OCI-LY7 (cell line): ENCODE data around the gene DSCAM. TPM values are rescaled to one million over a fixed set of nuclear protein-coding genes. Genes with fewer than 3 reads are reported as not detected.

Source experiments
- BruUV-seq: library from RNA; stranded (reverse); fragments of 400-500 nt; replicated peaks from 2 replicates; lab custom pipeline; 2021; lab: Mats Ljungman, UMichigan
- CTCF ChIA-PET: fragments of 300-600 bp; sonication (Branson Sonifier 250); formaldehyde crosslinking; loops from one replicate; lab custom pipeline; 2022; ENCODE audit warnings: antibody characterized with exemption; ENCODE audit not compliant: unreplicated experiment; lab: Charles Lee
- POLR2A ChIA-PET: fragments of 300-600 bp; sonication (Branson Sonifier 250); formaldehyde crosslinking; loops from one replicate; lab custom pipeline; 2022; ENCODE audit warnings: antibody characterized with exemption; lab: Charles Lee
- DNase-seq: peaks from one replicate; pipeline ENCODE4 v3.0.0-alpha.2; 2015; ENCODE audit warnings: low spot score
- H2AFZ ChIP-seq: fragments of 200-600 bp; sonication (generic), shearing (Covaris generic); 2 replicates; pipeline ENCODE4 v1.6.1; 2014; ENCODE audit warnings: mild to moderate bottlenecking, antibody characterized with exemption, low read length, moderate library complexity
- H3K27ac ChIP-seq: fragments of 200-600 bp; sonication (generic); 2 replicates; pipeline ENCODE4 v1.5.1; 2014; ENCODE audit warnings: mixed run types, low read depth, mild to moderate bottlenecking, moderate library complexity, low read length, inconsistent platforms; ENCODE audit not compliant: poor library complexity, severe bottlenecking
- H3K36me3 ChIP-seq: fragments of 200-600 bp; sonication (generic); 2 replicates; pipeline ENCODE4 v1.6.1; 2014; ENCODE audit warnings: mild to moderate bottlenecking, antibody characterized with exemption, low read length, moderate library complexity, mixed read lengths; ENCODE audit not compliant: insufficient read depth
- H3K4me1 ChIP-seq: fragments of 200-600 bp; sonication (generic); 2 replicates; pipeline ENCODE4 v1.5.1; 2014; ENCODE audit warnings: mild to moderate bottlenecking, low read length; ENCODE audit not compliant: insufficient read depth, poor library complexity, severe bottlenecking
- H3K4me2 ChIP-seq: fragments of 200-600 bp; sonication (generic); 2 replicates; pipeline ENCODE4 v1.6.1; 2014; ENCODE audit warnings: mild to moderate bottlenecking, low read length
- H3K4me3 ChIP-seq: fragments of 200-600 bp; sonication (generic); 2 replicates; pipeline ENCODE4 v1.5.1; 2014; ENCODE audit warnings: mild to moderate bottlenecking, low read depth, low read length; ENCODE audit not compliant: poor library complexity, severe bottlenecking
- H3K79me2 ChIP-seq: fragments of 200-600 bp; sonication (generic); 2 replicates; pipeline ENCODE4 v1.6.1; 2016; ENCODE audit warnings: low read depth, mild to moderate bottlenecking, low read length, moderate library complexity, mixed read lengths; ENCODE audit not compliant: insufficient read depth
- H3K9me2 ChIP-seq: fragments of 200-600 bp; sonication (generic); 2 replicates; pipeline ENCODE4 v1.6.1; 2016; ENCODE audit warnings: mild to moderate bottlenecking, low read length, mixed read lengths; ENCODE audit not compliant: insufficient read depth
- H3K9me3 ChIP-seq: fragments of 200-600 bp; sonication (generic); 2 replicates; pipeline ENCODE4 v1.6.1; 2014; ENCODE audit warnings: mild to moderate bottlenecking, mixed run types, low read length, mixed read lengths
- H4K20me1 ChIP-seq: fragments of 200-600 bp; sonication (generic); 2 replicates; pipeline ENCODE4 v1.6.1; 2014; ENCODE audit warnings: mild to moderate bottlenecking, antibody characterized with exemption, low read length, moderate library complexity, mixed read lengths; ENCODE audit not compliant: insufficient read depth
- CTCF ChIP-seq: fragments of 200-600 bp; sonication (generic); conservative IDR thresholded peaks from 2 replicates; pipeline ENCODE4 v1.5.1; 2014; ENCODE audit warnings: mild to moderate bottlenecking, antibody characterized with exemption, low read length, moderate library complexity, mixed read lengths
- EZH2phosphoT487 ChIP-seq: fragments of 200-600 bp; sonication (generic); IDR thresholded peaks from 2 replicates; pipeline ENCODE4 v1.6.1; 2018; ENCODE audit warnings: low read depth, borderline replicate concordance, mild to moderate bottlenecking, mixed run types, antibody characterized with exemption, low read length, moderate library complexity, mixed read lengths
- intact Hi-C: fragments of 100-400 bp; cut with micrococcal nuclease; formaldehyde crosslinking; loops from one replicate; pipeline ENCODE4 v1.10.0; 2022; ENCODE audit not compliant: unreplicated experiment
- total RNA-seq, 2 experiments: library from RNA; depleted of rRNA in 1 of 2; stranded (reverse); fragments of >200 nt in 1 of 2; shearing (Covaris generic) in 1 of 2; gene quantifications; 2 replicates each; pipeline ENCODE4 v1.2.3, GENCODE V29; 2014 to 2022

DSCAM gene
- total RNA-seq, 2 experiments from 2014 or later = not detected

GRCh38 chr21:40313260-40313659 is 533.7 kb downstream of the DSCAM start:
- H2AFZ ChIP-seq = no peak overlapping the region
- no peaks in the 10 kb centered on the region for H3K4me1 ChIP-seq
- H3K4me2 ChIP-seq = no peak overlapping the region
- no peaks in the 10 kb centered on the region for H3K9me2 ChIP-seq
- ChIA-PET POLR2A (no interaction called here), CTCF (no interaction called here)
- no peaks in the 10 kb centered on the region for H4K20me1 ChIP-seq
- no TSS peak for BruUV-seq
- TF ChIP-seq CTCF (no peak), EZH2phosphoT487 (no peak)
- 0 out of 2 replicates have a peak, but pooled peaks cover 2% of the 10 kb centered on the region for H3K9me3 ChIP-seq
- H3K79me2 ChIP-seq = no peaks in the 10 kb centered on the region
- H3K27ac ChIP-seq = no peak overlapping the region
- DNase-seq = no peak
- H3K4me3 ChIP-seq = no peak overlapping the region
- intact Hi-C loops = no loop called here
- H3K36me3 ChIP-seq = no peaks in the 10 kb centered on the region

- H3K36me3 ChIP-seq = no peaks in the 10 kb centered on the region
- BruUV-seq = no TSS peak
Measured at GRCh38 chr21:40300300-40300699, 546.7 kb downstream of the DSCAM start.

More at GRCh38 chr21:40300300-40300699, 546.7 kb downstream of the DSCAM start:
- no peak for TF ChIP-seq EZH2phosphoT487
- TF ChIP-seq CTCF = no peak
- CTCF ChIA-PET = no interaction called here
- no peak overlapping the region for H3K4me2 ChIP-seq
- H3K9me3 ChIP-seq = 0 out of 2 replicates have a peak, but pooled peaks cover 12% of the 10 kb centered on the region
- intact Hi-C loops = no loop called here
- H2AFZ ChIP-seq = no peak overlapping the region
- H3K4me1 ChIP-seq = no peaks in the 10 kb centered on the region
- no peaks in the 10 kb centered on the region for H4K20me1 ChIP-seq
- no peaks in the 10 kb centered on the region for H3K9me2 ChIP-seq
- POLR2A ChIA-PET = no interaction called here
- H3K79me2 ChIP-seq = no peaks in the 10 kb centered on the region
- H3K4me3 ChIP-seq = no peak overlapping the region
- DNase-seq = no peak
- no peak overlapping the region for H3K27ac ChIP-seq
